H9 (cell line): Measurements from ENCODE around the gene TRIM37. TPM values are rescaled to one million over a fixed set of nuclear protein-coding genes. Genes with fewer than 3 reads are reported as not detected.

ENCODE experiments used
- DNase-seq: peaks from one replicate; pipeline ENCODE4 v3.0.0-alpha.2; 2017
- H2AFZ ChIP-seq: one replicate; pipeline ENCODE4 v1.6.1; 2013; ENCODE audit warnings: mild to moderate bottlenecking, low read length, control low read depth, moderate library complexity
- H2AK5ac ChIP-seq: 2 replicates; pipeline ENCODE4 v1.6.1; 2013; ENCODE audit warnings: low read length, control low read depth, mixed read lengths; ENCODE audit not compliant: insufficient read length
- H2BK120ac ChIP-seq: one replicate; pipeline ENCODE4 v1.6.1; 2013; ENCODE audit warnings: low read depth, mild to moderate bottlenecking, low read length, control low read depth, inconsistent platforms; ENCODE audit not compliant: poor library complexity, severe bottlenecking
- H2BK12ac ChIP-seq: 2 replicates; pipeline ENCODE4 v1.6.1; 2013; ENCODE audit warnings: low read length, control low read depth, mixed read lengths, low read depth; ENCODE audit not compliant: insufficient read length
- H2BK15ac ChIP-seq: 2 replicates; pipeline ENCODE4 v1.6.1; 2013; ENCODE audit warnings: low read depth, low read length, control low read depth
- H2BK20ac ChIP-seq: one replicate; pipeline ENCODE4 v1.6.1; 2013; ENCODE audit warnings: low read depth, mild to moderate bottlenecking, low read length, control low read depth, inconsistent platforms; ENCODE audit not compliant: poor library complexity, severe bottlenecking
- H2BK5ac ChIP-seq: 2 replicates; pipeline ENCODE4 v1.6.1; 2013; ENCODE audit warnings: low read length, control low read depth, mixed read lengths; ENCODE audit not compliant: insufficient read length
- H3K14ac ChIP-seq: 2 replicates; pipeline ENCODE4 v1.6.1; 2013; ENCODE audit warnings: low read length, control low read depth; ENCODE audit not compliant: insufficient read depth
- H3K18ac ChIP-seq: 2 replicates; pipeline ENCODE4 v1.6.1; 2013; ENCODE audit warnings: low read depth, mild to moderate bottlenecking, mixed read lengths, low read length, control low read depth; ENCODE audit not compliant: insufficient read length
- H3K23ac ChIP-seq: 2 replicates; pipeline ENCODE4 v1.6.1; 2013; ENCODE audit warnings: low read length, control low read depth, mixed read lengths, low read depth; ENCODE audit not compliant: insufficient read length
- H3K23me2 ChIP-seq: 2 replicates; pipeline ENCODE4 v1.6.1; 2013; ENCODE audit warnings: low read depth, mild to moderate bottlenecking, mixed read lengths, low read length, control low read depth; ENCODE audit not compliant: insufficient read length, poor library complexity, severe bottlenecking
- H3K27ac ChIP-seq: 2 replicates; pipeline ENCODE4 v1.5.1; 2013; ENCODE audit warnings: low read length, control low read depth, mixed read lengths, low read depth; ENCODE audit not compliant: insufficient read length
- H3K27me3 ChIP-seq: 2 replicates; pipeline ENCODE4 v1.6.1; 2013; ENCODE audit warnings: low read length, control low read depth, inconsistent platforms; ENCODE audit not compliant: insufficient read depth
- H3K4ac ChIP-seq: 2 replicates; pipeline ENCODE4 v1.6.1; 2013; ENCODE audit warnings: low read depth, mild to moderate bottlenecking, control low read depth, inconsistent platforms, low read length, moderate library complexity
- H3K4me1 ChIP-seq: 2 replicates; pipeline ENCODE4 v1.6.1; 2013; ENCODE audit warnings: low read length, control low read depth, inconsistent platforms; ENCODE audit not compliant: insufficient read depth
- H3K4me2 ChIP-seq: 2 replicates; pipeline ENCODE4 v1.6.1; 2013; ENCODE audit warnings: low read length, control low read depth, mixed read lengths; ENCODE audit not compliant: insufficient read length, insufficient read depth
- H3K56ac ChIP-seq: 2 replicates; pipeline ENCODE4 v1.6.1; 2013; ENCODE audit warnings: low read depth, mild to moderate bottlenecking, mixed read lengths, low read length, control low read depth; ENCODE audit not compliant: insufficient read length
- H3K79me1 ChIP-seq: 2 replicates; pipeline ENCODE4 v1.6.1; 2013; ENCODE audit warnings: low read depth, mild to moderate bottlenecking, moderate library complexity, low read length, control low read depth, inconsistent platforms; ENCODE audit not compliant: insufficient read depth, poor library complexity, severe bottlenecking
- H3K79me2 ChIP-seq: 2 replicates; pipeline ENCODE4 v1.6.1; 2013; ENCODE audit warnings: low read length, control low read depth, inconsistent platforms; ENCODE audit not compliant: insufficient read depth
- H3K9ac ChIP-seq: 2 replicates; pipeline ENCODE4 v1.6.1; 2013; ENCODE audit warnings: low read length, control low read depth, mixed read lengths; ENCODE audit not compliant: insufficient read length; ENCODE audit errors: extremely low read depth
- H3K9me3 ChIP-seq: one replicate; pipeline ENCODE4 v1.6.1; 2013; ENCODE audit warnings: low read depth, low read length, inconsistent platforms; ENCODE audit not compliant: control insufficient read depth
- H3T11ph ChIP-seq: one replicate; pipeline ENCODE4 v1.6.1; 2013; ENCODE audit warnings: mild to moderate bottlenecking, low read length, control low read depth, inconsistent platforms
- H4K20me1 ChIP-seq: one replicate; pipeline ENCODE4 v1.6.1; 2013; ENCODE audit not compliant: control insufficient read depth, insufficient read length, insufficient read depth
- H4K5ac ChIP-seq: 2 replicates; pipeline ENCODE4 v1.6.1; 2013; ENCODE audit warnings: low read depth, mild to moderate bottlenecking, mixed read lengths, low read length, control low read depth; ENCODE audit not compliant: insufficient read length
- H4K8ac ChIP-seq: replicated peaks from 2 replicates; pipeline ENCODE4 v1.6.1; 2013; ENCODE audit warnings: low read length, control low read depth, mixed read lengths, low read depth; ENCODE audit not compliant: insufficient read length
- H4K91ac ChIP-seq: 2 replicates; pipeline ENCODE4 v1.6.1; 2013; ENCODE audit warnings: low read depth, mild to moderate bottlenecking, moderate library complexity, mixed read lengths, low read length, control low read depth; ENCODE audit not compliant: insufficient read length
- H3K27ac Mint-ChIP-seq, 3 experiments: 2 replicates in 2 of 3; 3 replicates in 1 of 3; pipeline ENCODE4 v1.8.0; 2020 to 2021; ENCODE audit warnings: mixed read lengths in 3 of 3, mild to moderate bottlenecking in 1 of 3, moderate library complexity in 1 of 3
- H3K27me3 Mint-ChIP-seq: 2 replicates; pipeline ENCODE4 v1.8.0; 2021; ENCODE audit warnings: low read depth, mild to moderate bottlenecking, moderate library complexity, mixed read lengths
- H3K36me3 Mint-ChIP-seq, 3 experiments: 2 replicates in 2 of 3; 3 replicates in 1 of 3; pipeline ENCODE4 v1.8.0; 2020 to 2021; ENCODE audit warnings: low read depth in 3 of 3, mixed read lengths in 3 of 3; ENCODE audit not compliant: insufficient read depth in 1 of 3
- H3K4me1 Mint-ChIP-seq, 2 experiments: 2 replicates each; pipeline ENCODE4 v1.8.0; 2020; ENCODE audit warnings: mixed read lengths in 2 of 2
- H3K4me3 Mint-ChIP-seq, 2 experiments: 2 replicates in 1 of 2; 3 replicates in 1 of 2; pipeline ENCODE4 v1.8.0; 2020 to 2021; ENCODE audit warnings: mild to moderate bottlenecking in 2 of 2, mixed read lengths in 2 of 2, moderate library complexity in 1 of 2
- H3K9me3 Mint-ChIP-seq, 2 experiments: 2 replicates in 1 of 2; 3 replicates in 1 of 2; pipeline ENCODE4 v1.8.0; 2020; ENCODE audit warnings: mild to moderate bottlenecking in 2 of 2, mixed read lengths in 2 of 2, moderate library complexity in 1 of 2
- CTCF ChIP-seq: fragments of 200-600 bp; sonication (generic); conservative IDR thresholded peaks from 3 replicates; pipeline ENCODE4 v1.8.0; 2021; ENCODE audit warnings: antibody characterized with exemption, mild to moderate bottlenecking
- WGBS: extraction: QIAGEN DNeasy Blood & Tissue Kit; methylation state at CpG from one replicate; pipeline ENCODE4 v1.1.7; 2013; ENCODE audit warnings: missing lambda C conversion rate, low lambda C conversion rate, mixed read lengths; ENCODE audit not compliant: insufficient read length; ENCODE audit errors: extremely low coverage; 5-methylcytosine and 5-hydroxymethylcytosine counted together
- total RNA-seq: library from RNA; stranded (reverse); gene quantifications from 2 replicates; pipeline ENCODE4 v1.2.1, GENCODE V29; 2021

TRIM37 gene
- total RNA-seq, 1 experiment from 2014 or later, result 52.1 TPM

- Histone ChIP-seq H2AFZ (no peak overlapping the region), H3T11ph (no peak overlapping the region), H2AK5ac (no peak overlapping the region), H3K56ac (no peak overlapping the region), H4K8ac (no peak overlapping the region), H3K27me3 (no peaks in the 10 kb centered on the region), H3K9me3 (no peaks in the 10 kb centered on the region), H3K23me2 (no peaks in the 10 kb centered on the region), H2BK12ac (no peak overlapping the region), H3K4me1 (no peaks in the 10 kb centered on the region), H3K4me2 (no peak overlapping the region), H2BK20ac (no peak overlapping the region), H4K5ac (no peak overlapping the region), H3K18ac (no peak overlapping the region), H3K9ac (no peak overlapping the region), H2BK120ac (no peak overlapping the region), H3K14ac (no peak overlapping the region), H3K27ac (no peak overlapping the region), H4K91ac (no peak overlapping the region), H2BK5ac (no peak overlapping the region), H2BK15ac (no peak overlapping the region), H3K79me2 (no peaks in the 10 kb centered on the region), H3K23ac (no peak overlapping the region), H3K4ac (no peak overlapping the region), H4K20me1 (no peaks in the 10 kb centered on the region), H3K79me1 (no peaks in the 10 kb centered on the region)
- TF ChIP-seq CTCF, result no peak
- Mint-ChIP-seq H3K4me3 (no peak overlapping the region), H3K4me1 (no peaks in the 10 kb centered on the region), H3K36me3 (peaks cover 23 to 61% (median 54%) of the 10 kb centered on the region in 3 experiments; a peak in 6 of 7 replicates), H3K9me3 (no peaks in the 10 kb centered on the region), H3K27me3 (no peaks in the 10 kb centered on the region), H3K27ac (no peak overlapping the region)
- WGBS, result no CpG with 5 or more reads among the region's 3 CpGs
- no peak for DNase-seq
Measured at GRCh38 chr17:59047616-59048015, 59.1 kb downstream of the TRIM37 start.
